ENCODE measurements around the gene COQ5. TPM values are rescaled to one million over a fixed set of nuclear protein-coding genes. Genes with fewer than 3 reads are reported as not detected.
"Not testable (repeated sequence)": the region's sequence is repeated elsewhere in the genome, so short reads cannot be mapped to it uniquely, and the experiment has no call there.

Gene COQ5
- polyA plus RNA-seq, 2 donors, result 18.6 to 19.5 TPM

- Histone ChIP-seq H3K9me3 (ENCODE audit: control insufficient read depth in 2 of 2, insufficient read depth in 1 of 2, low read depth in 1 of 2, low read length in 1 of 2) (no peaks in the 10 kb centered on the region), H3K27ac (ENCODE audit: low read depth in 2 of 2, low read length in 1 of 2) (no peak overlapping the region), H3K4me3 (ENCODE audit: low read depth in 1 of 2, low read length in 2 of 2) (no peak overlapping the region), H3K36me3 (ENCODE audit: control insufficient read depth in 2 of 2, insufficient read depth in 2 of 2, low read length in 1 of 2) (no peaks in the 10 kb centered on the region), H3K27me3 (ENCODE audit: control insufficient read depth in 1 of 2, insufficient read depth in 2 of 2, low read length in 2 of 2) (no peaks in the 10 kb centered on the region), H3K4me1 (ENCODE audit: control insufficient read depth in 2 of 2, insufficient read depth in 2 of 2, low read length in 1 of 2) (peaks cover 3 to 5% of the 10 kb centered on the region in 2 donors)
- WGBS, 2 donors, result 71 to 73% methylated on average over 4 of the region's 4 CpGs
Measured at GRCh38 chr12:120532701-120533238, 3.8 kb upstream of the COQ5 start.

- not testable (repeated sequence) for H3K9me3 ChIP-seq (ENCODE audit: control insufficient read depth in 2 of 2, insufficient read depth in 1 of 2, low read depth in 1 of 2, low read length in 1 of 2); H3K27me3 ChIP-seq (ENCODE audit: control insufficient read depth in 1 of 2, insufficient read depth in 2 of 2, low read length in 2 of 2); H3K36me3 ChIP-seq (ENCODE audit: control insufficient read depth in 2 of 2, insufficient read depth in 2 of 2, low read length in 1 of 2); H3K4me1 ChIP-seq (ENCODE audit: control insufficient read depth in 2 of 2, insufficient read depth in 2 of 2, low read length in 1 of 2)
- H3K27ac ChIP-seq (ENCODE audit: low read depth in 2 of 2, low read length in 1 of 2), result peak overlapping the region; percentile 66 to 83
- peak overlapping the region; percentile 11 to 78 for H3K4me3 ChIP-seq (ENCODE audit: low read depth in 1 of 2, low read length in 2 of 2)
Measured at GRCh38 chr12:120530418-120530761, 1.4 kb upstream of the COQ5 start.

- Histone ChIP-seq H3K9me3 (ENCODE audit: control insufficient read depth in 2 of 2, insufficient read depth in 1 of 2, low read depth in 1 of 2, low read length in 1 of 2) (no peaks in the 10 kb centered on the region), H3K4me1 (ENCODE audit: control insufficient read depth in 2 of 2, insufficient read depth in 2 of 2, low read length in 1 of 2) (no peaks in the 10 kb centered on the region), H3K4me3 (ENCODE audit: low read depth in 1 of 2, low read length in 2 of 2) (peak overlapping the region; percentile 11 to 78), H3K27me3 (ENCODE audit: control insufficient read depth in 1 of 2, insufficient read depth in 2 of 2, low read length in 2 of 2) (no peaks in the 10 kb centered on the region), H3K27ac (ENCODE audit: low read depth in 2 of 2, low read length in 1 of 2) (peak overlapping the region; percentile 90 to 97), H3K36me3 (ENCODE audit: control insufficient read depth in 2 of 2, insufficient read depth in 2 of 2, low read length in 1 of 2) (no peaks in the 10 kb centered on the region)
- 20 to 22% methylated on average over 19 of the region's 19 CpGs for WGBS, 2 donors
Measured at GRCh38 chr12:120529641-120530417, 871 bp upstream of the COQ5 start.

- peaks cover 2 to 4% of the 10 kb centered on the region in 2 donors for H3K36me3 ChIP-seq (ENCODE audit: control insufficient read depth in 2 of 2, insufficient read depth in 2 of 2, low read length in 1 of 2)
- no peaks in the 10 kb centered on the region for H3K9me3 ChIP-seq (ENCODE audit: control insufficient read depth in 2 of 2, insufficient read depth in 1 of 2, low read depth in 1 of 2, low read length in 1 of 2)
- H3K4me1 ChIP-seq (ENCODE audit: control insufficient read depth in 2 of 2, insufficient read depth in 2 of 2, low read length in 1 of 2), result no peaks in the 10 kb centered on the region
- WGBS, 2 donors, result 91 to 92% methylated on average over 9 of the region's 9 CpGs
- no peak overlapping the region for H3K4me3 ChIP-seq (ENCODE audit: low read depth in 1 of 2, low read length in 2 of 2)
- H3K27me3 ChIP-seq (ENCODE audit: control insufficient read depth in 1 of 2, insufficient read depth in 2 of 2, low read length in 2 of 2), result no peaks in the 10 kb centered on the region
- no peak overlapping the region for H3K27ac ChIP-seq (ENCODE audit: low read depth in 2 of 2, low read length in 1 of 2)
Measured at GRCh38 chr12:120522568-120522967, 6.4 kb downstream of the COQ5 start.

- not testable (repeated sequence) for H3K4me1 ChIP-seq (ENCODE audit: control insufficient read depth in 2 of 2, insufficient read depth in 2 of 2, low read length in 1 of 2); H3K27me3 ChIP-seq (ENCODE audit: control insufficient read depth in 1 of 2, insufficient read depth in 2 of 2, low read length in 2 of 2); H3K9me3 ChIP-seq (ENCODE audit: control insufficient read depth in 2 of 2, insufficient read depth in 1 of 2, low read depth in 1 of 2, low read length in 1 of 2); H3K4me3 ChIP-seq (ENCODE audit: low read depth in 1 of 2, low read length in 2 of 2); H3K36me3 ChIP-seq (ENCODE audit: control insufficient read depth in 2 of 2, insufficient read depth in 2 of 2, low read length in 1 of 2); H3K27ac ChIP-seq (ENCODE audit: low read depth in 2 of 2, low read length in 1 of 2)
- WGBS, 2 donors, result 96 to 98% methylated on average over 8 of the region's 8 CpGs
Measured at GRCh38 chr12:120519324-120519723, 9.6 kb downstream of the COQ5 start.

- no peaks in the 10 kb centered on the region for H3K9me3 ChIP-seq (ENCODE audit: control insufficient read depth in 2 of 2, insufficient read depth in 1 of 2, low read depth in 1 of 2, low read length in 1 of 2)
- peaks cover 5 to 7% of the 10 kb centered on the region in 2 donors for H3K36me3 ChIP-seq (ENCODE audit: control insufficient read depth in 2 of 2, insufficient read depth in 2 of 2, low read length in 1 of 2)
- no peaks in the 10 kb centered on the region for H3K4me1 ChIP-seq (ENCODE audit: control insufficient read depth in 2 of 2, insufficient read depth in 2 of 2, low read length in 1 of 2)
- H3K27ac ChIP-seq (ENCODE audit: low read depth in 2 of 2, low read length in 1 of 2), result no peak overlapping the region
- no peaks in the 10 kb centered on the region for H3K27me3 ChIP-seq (ENCODE audit: control insufficient read depth in 1 of 2, insufficient read depth in 2 of 2, low read length in 2 of 2)
- H3K4me3 ChIP-seq (ENCODE audit: low read depth in 1 of 2, low read length in 2 of 2), result no peak overlapping the region
- WGBS, 2 donors, result 92 to 94% methylated on average over 2 of the region's 2 CpGs
Measured at GRCh38 chr12:120515496-120515895, 13.5 kb downstream of the COQ5 start.

GRCh38 chr12:120514002-120514401, 15.0 kb downstream of the COQ5 start:
- Histone ChIP-seq H3K27ac (ENCODE audit: low read depth in 2 of 2, low read length in 1 of 2) (no peak overlapping the region), H3K4me3 (ENCODE audit: low read depth in 1 of 2, low read length in 2 of 2) (no peak overlapping the region), H3K36me3 (ENCODE audit: control insufficient read depth in 2 of 2, insufficient read depth in 2 of 2, low read length in 1 of 2) (peaks cover 5 to 11% of the 10 kb centered on the region in 2 donors), H3K9me3 (ENCODE audit: control insufficient read depth in 2 of 2, insufficient read depth in 1 of 2, low read depth in 1 of 2, low read length in 1 of 2) (no peaks in the 10 kb centered on the region), H3K27me3 (ENCODE audit: control insufficient read depth in 1 of 2, insufficient read depth in 2 of 2, low read length in 2 of 2) (no peaks in the 10 kb centered on the region), H3K4me1 (ENCODE audit: control insufficient read depth in 2 of 2, insufficient read depth in 2 of 2, low read length in 1 of 2) (no peaks in the 10 kb centered on the region)
- 87 to 89% methylated on average over 7 of the region's 7 CpGs for WGBS, 2 donors

- no peak overlapping the region for H3K27ac ChIP-seq (ENCODE audit: low read depth in 2 of 2, low read length in 1 of 2)
- H3K36me3 ChIP-seq (ENCODE audit: control insufficient read depth in 2 of 2, insufficient read depth in 2 of 2, low read length in 1 of 2), result peaks cover 5 to 6% of the 10 kb centered on the region in 2 donors
- no peak overlapping the region for H3K4me3 ChIP-seq (ENCODE audit: low read depth in 1 of 2, low read length in 2 of 2)
- H3K9me3 ChIP-seq (ENCODE audit: control insufficient read depth in 2 of 2, insufficient read depth in 1 of 2, low read depth in 1 of 2, low read length in 1 of 2), result no peaks in the 10 kb centered on the region
- H3K27me3 ChIP-seq (ENCODE audit: control insufficient read depth in 1 of 2, insufficient read depth in 2 of 2, low read length in 2 of 2), result no peaks in the 10 kb centered on the region
- H3K4me1 ChIP-seq (ENCODE audit: control insufficient read depth in 2 of 2, insufficient read depth in 2 of 2, low read length in 1 of 2), result no peaks in the 10 kb centered on the region
- WGBS, 2 donors, result 92 to 94% methylated on average over 8 of the region's 8 CpGs
Measured at GRCh38 chr12:120508537-120508936, 20.4 kb downstream of the COQ5 start.

GRCh38 chr12:120504587-120504986, 24.4 kb downstream of the COQ5 start:
- peaks cover 3 to 8% of the 10 kb centered on the region in 2 donors for H3K36me3 ChIP-seq (ENCODE audit: control insufficient read depth in 2 of 2, insufficient read depth in 2 of 2, low read length in 1 of 2)
- no peaks in the 10 kb centered on the region for H3K27me3 ChIP-seq (ENCODE audit: control insufficient read depth in 1 of 2, insufficient read depth in 2 of 2, low read length in 2 of 2)
- H3K27ac ChIP-seq (ENCODE audit: low read depth in 2 of 2, low read length in 1 of 2), result no peak overlapping the region
- 85% methylated on average over 4 of the region's 4 CpGs for WGBS, 2 donors
- no peaks in the 10 kb centered on the region for H3K9me3 ChIP-seq (ENCODE audit: control insufficient read depth in 2 of 2, insufficient read depth in 1 of 2, low read depth in 1 of 2, low read length in 1 of 2)
- H3K4me3 ChIP-seq (ENCODE audit: low read depth in 1 of 2, low read length in 2 of 2), result no peak overlapping the region
- H3K4me1 ChIP-seq (ENCODE audit: control insufficient read depth in 2 of 2, insufficient read depth in 2 of 2, low read length in 1 of 2), result no peaks in the 10 kb centered on the region

- Histone ChIP-seq H3K4me1 (ENCODE audit: control insufficient read depth in 2 of 2, insufficient read depth in 2 of 2, low read length in 1 of 2) (no peaks in the 10 kb centered on the region), H3K36me3 (ENCODE audit: control insufficient read depth in 2 of 2, insufficient read depth in 2 of 2, low read length in 1 of 2) (peaks cover 0 to 8% of the 10 kb centered on the region in 2 donors), H3K9me3 (ENCODE audit: control insufficient read depth in 2 of 2, insufficient read depth in 1 of 2, low read depth in 1 of 2, low read length in 1 of 2) (no peaks in the 10 kb centered on the region), H3K4me3 (ENCODE audit: low read depth in 1 of 2, low read length in 2 of 2) (no peak overlapping the region), H3K27me3 (ENCODE audit: control insufficient read depth in 1 of 2, insufficient read depth in 2 of 2, low read length in 2 of 2) (no peaks in the 10 kb centered on the region), H3K27ac (ENCODE audit: low read depth in 2 of 2, low read length in 1 of 2) (no peak overlapping the region)
- 64 to 66% methylated on average over 1 of the region's 1 CpG for WGBS, 2 donors
Measured at GRCh38 chr12:120500581-120500980, 28.4 kb downstream of the COQ5 start.

All from esophagus (tissue), 2 donors.